Right ventricle myocardium inferior (tissue), 1 donor: Measurements from ENCODE around the gene BCL2. TPM values are rescaled to one million over a fixed set of nuclear protein-coding genes. Genes with fewer than 3 reads are reported as not detected.

Experiments used
- ATAC-seq: fragments of 200-7000 bp; cut with Tn5 transposase; one replicate; pipeline ENCODE4 v1.9.1; 2020; ENCODE audit warnings: mild to moderate bottlenecking, moderate library complexity
- DNase-seq: peaks from one replicate; pipeline ENCODE4 v3.0.0; 2021; ENCODE audit errors: missing footprints
- intact Hi-C: fragments of 100-400 bp; cut with DNase I; formaldehyde crosslinking; loops from one replicate; pipeline ENCODE4 v1.11.0; 2022
- total RNA-seq: library from RNA; stranded (reverse); fragmentation: NEBNext Ultra II Directional; extraction: Animal tissue kit (Norgen Biotek cat#: 25700); gene quantifications from one replicate; pipeline ENCODE4 v1.2.1, GENCODE V29; 2021
- donor health status: DM: no; HTN: yes; CAD: no; lungs with severe emphysema.

The BCL2 gene
- total RNA-seq, 1 donor from 2014 or later: 7.4 TPM

DNA sequence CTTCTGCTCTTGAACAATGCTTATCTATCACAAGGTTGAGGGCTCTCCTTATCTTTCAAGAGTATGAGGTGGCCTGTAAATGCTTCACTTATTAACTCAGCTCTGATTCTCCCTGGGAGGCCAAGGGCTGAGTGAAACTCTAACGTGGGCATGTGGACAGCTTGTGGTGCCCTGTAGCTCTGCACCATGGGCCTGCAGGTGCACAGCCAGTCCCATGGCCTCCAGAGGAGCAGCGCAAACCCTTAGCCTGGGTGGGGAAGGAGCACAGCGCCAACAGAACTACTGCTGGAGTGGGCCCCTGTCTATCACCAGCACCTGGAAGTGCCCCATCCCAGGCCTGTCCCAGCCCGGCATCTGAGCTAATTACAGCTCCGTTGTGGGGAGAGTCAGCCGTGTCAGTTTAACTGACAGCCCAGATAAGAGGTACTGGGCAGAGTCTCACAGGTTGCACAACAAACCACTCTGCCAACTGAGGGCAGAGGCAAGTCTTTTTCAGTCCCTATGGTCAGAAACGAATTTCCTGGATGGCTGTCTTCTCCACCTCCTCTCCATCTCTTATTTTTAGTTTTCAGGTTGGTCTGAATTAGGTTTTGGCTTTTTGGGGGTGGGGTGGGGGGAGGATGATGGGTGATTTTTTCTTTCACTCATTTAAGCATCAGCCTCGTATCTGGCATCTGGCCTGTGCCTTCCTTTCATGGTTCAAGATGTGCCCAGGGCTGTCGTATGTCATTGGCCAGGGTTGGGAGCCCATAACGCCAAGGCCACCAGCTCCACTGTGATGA, 219.5 kb downstream of the BCL2 start:
- peak; percentile 75 for DNase-seq
- ATAC-seq: peak; percentile 96
- intact Hi-C loops: no loop called here

DNA sequence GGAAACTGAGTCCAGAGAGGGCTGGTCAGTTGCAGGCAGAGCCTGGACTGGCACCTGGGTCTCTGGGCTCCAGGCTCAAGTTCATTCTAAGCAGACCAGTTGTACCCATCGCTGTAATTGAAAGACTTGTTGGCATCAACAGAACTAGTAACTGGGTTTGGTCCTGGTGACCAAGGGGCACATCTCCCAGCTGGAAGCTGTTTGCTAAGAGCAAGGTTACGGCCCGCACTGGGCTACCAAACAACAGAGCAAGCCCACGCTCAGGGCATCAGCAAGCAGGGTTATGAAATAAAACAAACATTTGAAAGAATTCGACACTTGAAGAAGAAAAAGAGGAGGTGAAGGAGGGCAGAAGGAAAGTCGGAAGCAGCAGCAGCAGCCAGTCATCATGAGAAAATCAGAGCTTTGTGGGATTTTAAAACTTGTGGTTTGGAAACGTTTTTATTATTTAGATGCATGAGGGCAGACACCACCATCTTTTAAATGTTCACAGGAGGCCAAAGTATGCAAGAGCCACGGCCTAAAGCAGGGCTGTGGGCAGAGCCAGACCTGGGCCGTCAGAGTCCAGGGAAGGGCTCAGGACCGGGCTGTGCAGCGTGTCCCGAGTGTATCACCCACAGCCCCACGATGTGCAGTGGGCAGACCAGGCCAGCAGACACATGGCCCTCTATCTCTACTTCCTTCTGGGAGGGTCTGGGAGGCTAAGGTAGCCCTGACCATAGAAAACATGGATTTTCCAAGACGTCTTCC, 220.3 kb downstream of the BCL2 start:
- intact Hi-C loops: no loop called here
- ATAC-seq: no peak
- DNase-seq: no peak

DNA sequence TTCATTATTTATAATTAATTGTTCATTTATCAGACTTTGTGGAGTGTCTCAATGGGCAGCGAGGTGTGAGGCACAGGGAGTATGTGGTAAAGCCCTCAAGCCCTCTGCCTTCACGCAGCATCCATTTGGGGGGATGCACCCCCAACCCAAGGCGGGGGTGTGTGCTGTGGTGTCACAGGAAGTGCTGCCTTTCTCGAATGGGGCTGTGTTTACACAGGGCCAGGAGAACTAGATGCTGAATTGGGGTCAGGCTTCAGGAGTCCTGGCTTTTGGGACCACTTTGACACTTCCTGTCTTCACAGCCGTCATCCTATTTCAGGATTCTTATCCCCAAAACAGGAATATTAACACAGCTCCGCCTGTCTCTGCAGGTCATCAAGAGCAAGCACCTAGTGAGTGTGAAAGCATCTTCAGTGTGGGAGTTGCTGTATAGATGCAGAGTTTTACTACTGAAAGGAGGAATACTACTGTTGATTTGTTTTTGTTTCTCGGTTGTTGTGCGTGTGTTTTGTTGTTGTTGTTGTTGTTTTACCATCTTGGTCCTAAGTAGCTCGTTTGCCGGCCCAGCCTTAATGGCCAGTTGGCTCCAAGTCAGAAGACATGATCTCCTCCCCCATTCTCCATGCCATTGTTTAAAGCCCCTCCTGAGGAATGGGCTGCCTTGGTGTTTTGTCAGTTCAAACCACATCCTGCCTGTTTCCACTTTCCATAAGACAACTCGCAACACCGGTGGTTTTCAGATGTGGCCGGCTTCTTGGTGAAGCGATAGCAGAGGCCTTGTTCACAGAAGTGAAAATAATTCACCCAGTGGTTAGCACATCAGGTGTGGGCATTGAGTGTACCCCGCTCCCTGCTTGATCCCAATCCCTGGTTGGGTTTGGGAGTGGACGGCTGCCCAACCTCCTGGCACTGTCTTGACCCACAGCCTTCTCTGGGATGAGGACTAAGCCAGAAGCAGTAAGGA, 221.3 kb downstream of the BCL2 start:
- DNase-seq (no peak), ATAC-seq (no peak)
- intact Hi-C loops: no loop called here

DNA sequence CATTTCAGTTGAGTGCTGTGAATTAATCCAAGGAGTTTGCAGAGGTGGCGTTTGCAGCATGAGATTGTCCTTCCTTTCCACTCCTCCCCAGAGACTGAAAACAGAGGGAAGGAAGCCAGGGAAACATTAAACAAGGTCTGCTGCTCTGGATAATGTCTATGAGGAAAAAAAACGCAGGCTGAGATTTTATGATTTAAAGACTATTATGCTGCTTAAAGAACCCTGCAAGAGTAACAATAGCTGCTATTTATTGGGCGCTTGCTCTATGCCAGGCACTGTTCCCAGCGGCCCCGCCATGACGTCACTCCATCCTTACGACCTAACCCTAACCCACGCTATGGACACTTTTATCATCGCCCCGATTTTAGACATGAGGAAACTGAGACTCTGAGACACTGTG, 222.4 kb downstream of the BCL2 start:
- intact Hi-C loops: no loop called here
- ATAC-seq (no peak), DNase-seq (no peak)

DNA sequence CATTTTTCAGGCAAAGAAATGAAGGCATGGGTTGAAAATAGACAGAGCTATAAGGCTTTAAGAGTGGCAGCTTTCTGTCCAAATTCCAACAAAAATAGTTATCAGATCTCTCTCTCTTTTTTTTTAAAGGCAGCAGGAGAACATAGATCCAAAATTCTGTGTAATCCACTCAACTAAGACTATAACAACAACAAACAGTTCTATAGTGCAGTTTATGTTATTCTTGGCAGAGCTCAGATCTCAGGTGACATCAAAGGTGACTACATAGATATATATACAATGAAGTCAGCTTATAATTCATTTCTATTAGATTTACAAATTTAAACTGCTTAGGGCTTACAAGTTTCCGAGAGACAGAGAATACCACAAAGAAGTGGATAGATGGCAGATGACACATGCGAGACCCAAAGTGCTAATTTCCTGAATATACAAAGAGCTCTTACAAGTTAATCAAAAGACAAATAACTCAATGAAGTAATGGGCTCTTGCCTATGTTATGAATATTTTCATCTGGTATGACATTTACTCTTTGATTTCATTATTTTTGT, 223.2 kb downstream of the BCL2 start:
- DNase-seq (no peak), ATAC-seq (no peak)
- intact Hi-C loops: no loop called here

DNA sequence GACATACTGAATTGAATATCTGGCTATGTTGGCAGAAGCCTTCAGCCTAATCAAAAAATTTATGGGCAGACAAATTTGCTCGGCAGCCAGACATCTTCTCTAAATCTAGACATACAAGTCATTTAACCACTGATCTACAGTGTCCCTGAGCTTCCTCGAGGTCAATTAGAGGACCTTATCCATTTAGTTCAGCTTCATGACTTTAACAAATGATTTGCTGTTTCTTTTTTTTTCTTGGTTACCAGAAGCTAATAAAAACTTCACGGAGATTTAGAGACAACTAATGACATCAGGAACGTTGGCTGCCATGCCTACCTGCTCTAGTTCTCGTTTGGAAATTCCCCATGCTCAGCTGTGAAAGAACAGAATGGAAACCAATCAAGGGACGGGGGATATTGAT, 223.8 kb downstream of the BCL2 start:
- intact Hi-C loops: no loop called here
- DNase-seq: no peak
- ATAC-seq: no peak

DNA sequence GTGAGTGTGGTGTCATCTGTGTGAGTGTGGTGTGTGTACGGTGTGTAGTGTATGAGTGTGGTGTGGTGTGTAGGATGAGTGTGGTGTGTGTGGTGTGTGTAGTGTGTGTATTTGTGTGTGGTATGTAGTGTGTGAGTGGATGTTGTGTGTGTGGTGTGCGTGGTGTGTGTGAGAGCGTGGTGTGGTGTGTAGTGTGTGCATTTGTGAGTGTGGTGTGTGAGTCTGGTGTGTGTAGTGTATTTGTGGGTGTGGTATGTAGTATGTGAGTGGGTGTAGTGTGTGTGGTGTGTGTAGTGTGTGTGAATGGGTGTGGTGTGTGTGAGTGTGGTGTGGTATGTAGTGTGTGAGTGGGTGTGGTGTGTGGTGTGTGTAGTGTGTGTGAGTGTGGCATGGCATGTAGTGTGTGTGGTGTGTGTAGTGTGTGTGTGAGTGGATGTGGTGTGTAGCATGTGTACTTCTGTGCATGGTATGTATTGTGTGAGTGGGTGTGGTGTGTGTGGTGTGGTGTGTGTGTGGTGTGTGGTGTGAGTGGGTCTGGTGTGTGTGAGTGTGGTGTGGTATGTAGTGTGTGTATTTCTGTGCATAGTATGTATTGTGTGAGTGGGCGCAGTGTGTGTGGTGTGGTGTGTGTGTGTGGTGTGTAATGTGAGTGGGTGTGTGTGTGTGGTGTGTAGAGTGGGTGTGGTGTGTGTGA, 227.8 kb downstream of the BCL2 start:
- ATAC-seq (peak; percentile 48), DNase-seq (no peak)
- intact Hi-C loops: no loop called here

DNA sequence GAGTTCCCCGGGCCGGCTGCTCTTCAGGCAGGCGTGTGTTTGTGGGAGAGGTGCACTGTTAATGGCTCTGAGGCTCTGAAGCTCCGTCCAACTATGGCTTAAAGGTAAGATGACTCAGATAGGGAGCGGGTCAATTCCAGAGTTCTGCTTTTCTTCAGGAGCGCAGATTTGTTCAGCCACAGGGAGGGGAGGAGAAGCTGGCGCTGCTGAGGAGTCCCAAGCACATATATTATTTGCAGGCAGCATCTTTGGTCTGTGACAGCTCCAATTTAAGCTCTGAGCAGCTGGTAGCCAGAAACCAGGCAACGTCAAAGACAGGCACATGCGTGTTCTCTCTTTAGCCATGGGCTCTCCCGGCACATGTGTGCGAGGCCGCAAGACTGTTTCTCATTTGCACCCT, 229.2 kb downstream of the BCL2 start:
- no peak for ATAC-seq
- intact Hi-C loops: no loop called here
- DNase-seq: no peak

DNA sequence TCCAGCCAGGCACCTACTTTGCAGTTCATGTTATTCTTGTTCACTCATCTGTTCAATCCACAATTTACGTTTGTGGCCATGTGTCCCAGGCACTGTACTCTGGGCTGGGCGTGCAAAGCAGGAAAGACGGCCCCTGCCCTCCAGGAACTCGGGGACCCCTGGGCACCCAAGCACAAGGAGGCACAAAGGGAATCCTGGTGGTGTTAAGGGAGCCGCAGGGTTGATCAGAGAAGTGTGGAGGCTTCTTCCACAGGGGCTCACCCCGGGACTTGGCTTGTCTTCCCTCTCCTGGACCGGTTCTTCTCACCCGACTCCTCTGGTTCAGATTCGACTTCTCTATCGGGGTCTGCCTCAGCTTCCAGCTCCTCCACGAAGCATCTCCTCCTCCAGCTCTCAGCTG, 230.5 kb downstream of the BCL2 start:
- ATAC-seq (no peak), DNase-seq (no peak)
- intact Hi-C loops: no loop called here

DNA sequence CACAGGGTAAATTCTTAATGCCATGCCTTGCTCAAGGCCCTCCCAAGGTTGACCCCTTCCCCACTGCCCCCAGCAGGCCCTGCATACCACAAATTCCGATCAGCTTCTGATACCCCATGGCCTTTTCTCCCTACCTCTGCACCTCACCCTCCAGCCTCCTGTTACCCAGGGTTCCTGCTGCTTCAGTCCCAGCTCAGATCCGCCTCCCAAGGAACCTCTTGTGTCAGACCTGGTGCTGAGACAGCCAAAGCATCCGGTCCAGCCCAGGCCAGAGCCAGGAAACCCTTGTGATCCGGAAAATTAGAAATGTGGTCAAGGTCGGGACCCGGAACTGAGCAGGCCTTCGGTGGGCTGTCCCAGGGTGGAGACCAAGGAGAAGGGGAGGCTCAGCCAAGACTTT, 231.3 kb downstream of the BCL2 start:
- intact Hi-C loops: no loop called here
- DNase-seq (no peak), ATAC-seq (no peak)

DNA sequence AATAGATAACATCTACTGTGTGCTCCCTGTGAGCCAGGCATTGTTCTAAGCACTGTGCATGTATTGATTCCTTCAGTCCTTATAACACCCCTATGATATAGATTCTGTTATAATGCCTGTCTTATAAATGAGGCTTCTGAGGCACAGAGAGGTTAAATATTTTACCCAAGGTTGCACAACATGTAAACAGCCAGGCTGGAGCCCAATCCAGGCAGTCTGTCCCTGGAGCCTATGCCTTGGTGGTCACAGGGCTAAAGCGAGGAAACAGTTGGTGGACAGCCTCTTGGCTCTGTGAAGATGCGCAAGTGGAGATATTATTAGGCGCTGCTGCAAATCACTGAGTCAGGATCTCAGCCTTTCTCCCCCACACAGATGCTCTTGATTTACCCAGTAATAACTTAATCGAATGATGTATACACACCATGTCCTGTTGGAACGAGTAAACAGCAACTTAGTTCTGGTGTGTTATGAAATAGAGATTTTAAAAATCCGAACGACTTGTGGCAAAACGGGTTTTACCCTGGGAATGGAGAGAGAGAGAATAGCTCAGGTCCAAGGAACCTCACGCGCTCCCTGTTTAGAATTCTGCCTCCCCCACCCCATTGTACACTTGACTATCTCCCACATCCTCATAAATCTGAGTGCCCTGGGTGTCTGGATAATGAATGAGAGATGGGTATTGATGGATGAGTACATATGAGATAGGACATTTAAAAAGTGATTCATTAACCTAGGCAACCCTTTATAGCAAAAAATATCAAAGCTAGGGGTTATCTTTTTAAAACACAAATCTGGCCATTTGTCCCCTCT, 231.9 kb downstream of the BCL2 start:
- intact Hi-C loops: loop anchor here (2.0 kb wide), 1 partner anchor 47 kb away; no protein-coding TSS in a partner anchor
- DNase-seq (no peak), ATAC-seq (no peak)

DNA sequence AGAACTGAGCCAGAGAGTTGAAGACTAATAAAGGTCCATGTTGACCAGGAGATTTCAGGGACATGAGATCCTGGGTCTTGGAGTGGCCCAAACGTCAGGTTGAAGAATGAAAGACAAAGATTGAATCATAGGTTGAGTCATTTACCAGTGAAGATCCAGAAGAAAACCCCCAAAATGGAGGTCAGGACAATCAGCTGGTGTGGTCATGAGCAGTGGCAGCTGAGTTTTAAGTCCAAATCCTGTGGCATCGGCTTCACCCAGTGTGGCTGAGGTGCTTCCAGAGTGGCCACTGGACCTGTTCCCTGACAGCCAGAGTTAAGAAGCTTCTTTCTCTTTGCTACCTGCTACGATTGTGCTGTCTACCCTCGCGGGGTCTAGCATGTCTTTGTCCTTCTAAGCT, 234.0 kb downstream of the BCL2 start:
- intact Hi-C loops: loop anchor here (2.0 kb wide), 1 partner anchor 45 kb away; no protein-coding TSS in a partner anchor
- ATAC-seq: no peak

DNA sequence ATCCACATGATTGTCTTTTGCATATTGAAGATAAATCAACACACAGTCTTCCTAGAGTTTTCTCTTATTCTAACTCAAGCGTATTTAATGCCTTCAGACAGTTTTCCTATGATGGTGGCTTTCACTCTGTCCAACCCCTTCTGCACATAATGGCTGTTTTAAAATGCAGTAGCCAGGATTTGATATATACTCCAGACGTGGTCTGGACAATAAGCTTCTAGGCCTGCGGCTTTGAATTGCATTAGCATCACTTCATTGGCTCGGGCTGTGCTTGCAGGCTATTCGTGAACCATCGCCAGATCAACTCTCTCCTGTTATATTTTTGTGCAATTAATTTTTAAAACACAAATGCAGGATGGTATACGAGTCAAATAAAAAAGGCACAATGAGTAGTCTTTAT, 235.3 kb downstream of the BCL2 start:
- intact Hi-C loops: no loop called here
- ATAC-seq: no peak
- no peak for DNase-seq

More for the DNA sequence above, 234.0 kb downstream of the BCL2 start:
- no peak for DNase-seq

DNA sequence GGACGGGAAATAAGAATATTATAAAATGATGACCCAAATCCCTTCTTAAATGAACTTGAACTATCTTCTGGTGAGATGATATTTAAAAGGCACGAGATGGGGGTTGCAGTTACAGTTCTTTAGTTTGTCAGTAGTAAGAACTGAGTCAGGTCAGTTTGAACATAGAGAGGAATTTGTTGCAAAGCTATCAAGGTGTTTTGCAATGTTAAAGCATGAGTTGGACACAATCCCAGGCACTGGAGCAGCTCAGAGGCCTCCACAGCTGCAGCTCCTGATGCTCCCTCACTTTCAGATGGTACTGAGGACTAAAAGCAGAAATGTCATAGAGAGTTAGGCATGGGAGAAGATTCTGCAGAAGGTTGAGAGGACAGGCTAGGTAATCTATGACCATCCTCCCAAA, 236.0 kb downstream of the BCL2 start:
- DNase-seq (no peak), ATAC-seq (no peak)
- intact Hi-C loops: no loop called here

DNA sequence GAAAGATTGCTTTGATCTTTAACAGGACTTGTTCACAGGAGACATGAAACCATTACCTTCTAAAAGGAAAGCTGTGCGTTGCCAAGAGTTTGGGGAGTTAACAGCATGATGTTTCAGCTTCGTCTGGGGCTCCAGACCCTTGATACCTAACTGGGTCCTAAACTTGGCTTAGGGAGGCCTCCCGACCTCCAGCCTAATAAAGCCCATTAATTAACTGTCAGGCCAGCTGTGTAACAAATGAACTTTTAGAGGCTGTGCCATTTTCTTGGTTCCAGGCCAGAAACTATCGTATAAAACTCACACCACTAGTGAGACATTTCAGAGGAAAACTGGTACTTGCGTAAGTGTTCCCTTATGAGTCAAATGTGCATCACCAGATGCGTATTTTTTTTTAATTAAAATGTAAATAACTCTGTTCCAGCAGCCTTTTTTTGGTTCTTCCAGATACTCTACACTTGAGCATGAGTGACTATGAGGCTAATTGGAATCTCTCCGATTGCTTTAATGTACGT, 236.5 kb downstream of the BCL2 start:
- ATAC-seq: no peak

DNA sequence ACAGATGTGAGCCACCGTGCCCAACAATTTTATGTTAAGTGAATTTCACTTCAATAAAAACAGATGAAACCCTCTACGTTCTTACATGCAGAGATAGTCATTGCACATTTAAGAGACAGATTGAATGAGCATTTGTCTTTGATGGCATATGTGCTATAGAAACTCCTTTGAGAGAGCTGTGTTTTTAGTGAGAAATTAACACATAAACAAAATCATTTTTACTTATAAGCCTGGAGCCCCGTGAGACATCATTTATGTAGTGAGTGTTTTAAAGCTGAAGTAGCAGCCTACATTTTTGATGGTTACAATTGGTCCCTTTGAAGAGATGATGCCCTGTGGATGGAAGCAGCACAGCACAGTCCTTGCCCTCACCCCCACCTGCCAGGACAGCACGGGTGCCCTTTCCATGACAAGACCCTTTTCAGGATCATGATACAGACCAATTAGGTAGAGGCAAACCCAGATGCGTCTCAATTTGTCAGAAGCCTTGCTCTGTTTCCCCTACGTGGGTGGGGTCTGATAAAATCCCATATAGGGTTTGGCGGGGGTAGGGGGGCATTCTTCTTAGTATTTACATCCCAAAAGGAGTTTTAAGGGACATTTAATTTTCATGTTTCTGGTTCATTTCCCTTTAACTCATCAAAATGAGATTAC, 237.1 kb downstream of the BCL2 start:
- no peak for ATAC-seq
- intact Hi-C loops: no loop called here
- no peak for DNase-seq

More for the DNA sequence above, 236.5 kb downstream of the BCL2 start:
- intact Hi-C loops: no loop called here
- no peak for DNase-seq

DNA sequence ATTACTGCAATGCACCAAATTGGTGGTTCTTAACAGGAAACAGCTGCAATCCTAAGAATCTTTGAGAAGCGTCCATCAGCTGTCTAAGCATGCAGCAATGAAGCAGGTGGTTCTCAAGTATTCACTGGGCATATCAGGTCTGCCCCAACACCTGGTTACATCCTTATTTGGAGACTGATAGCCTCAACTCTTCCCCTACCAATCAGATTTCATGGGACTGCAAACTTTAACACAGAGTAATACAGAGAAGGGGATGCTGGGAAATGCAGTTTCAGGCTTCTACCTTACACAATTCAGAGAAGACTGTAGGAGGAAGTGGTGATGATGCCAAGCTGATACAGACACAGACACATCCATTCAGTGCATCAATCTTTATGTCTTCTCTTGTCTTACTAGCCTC, 240.5 kb downstream of the BCL2 start:
- no peak for DNase-seq
- no peak for ATAC-seq
- intact Hi-C loops: no loop called here
